ENCODE results near the gene TRIM28.

TRIM28 gene

GRCh38 chr19:58584498-58585441, 40.9 kb downstream of the TRIM28 start:
- TF ChIP-seq CTCF (IDR thresholded peaks at IDR 0.05; ENCODE audit: low read depth, low read length) = no peak
- no peak overlapping the region for H3K4me3 ChIP-seq (ENCODE audit: low read depth, low read length)
- in situ Hi-C loops (cut with HindIII; ENCODE audit: low sequenced_read_pairs) = no loop called here
- DNase-seq (ENCODE audit: low read depth, low spot score) = no peak

GRCh38 chr19:58585442-58586132, 41.7 kb downstream of the TRIM28 start:
- TF ChIP-seq CTCF (IDR thresholded peaks at IDR 0.05; ENCODE audit: low read depth, low read length) = no peak
- no peak for DNase-seq (ENCODE audit: low read depth, low spot score)
- in situ Hi-C loops (cut with HindIII; ENCODE audit: low sequenced_read_pairs) = no loop called here
- H3K4me3 ChIP-seq (ENCODE audit: low read depth, low read length) = no peak overlapping the region

GRCh38 chr19:58586133-58586765, 42.4 kb downstream of the TRIM28 start:
- no peak overlapping the region for H3K4me3 ChIP-seq (ENCODE audit: low read depth, low read length)
- in situ Hi-C loops (cut with HindIII; ENCODE audit: low sequenced_read_pairs) = no loop called here
- DNase-seq (ENCODE audit: low read depth, low spot score) = no peak
- TF ChIP-seq CTCF (IDR thresholded peaks at IDR 0.05; ENCODE audit: low read depth, low read length) = no peak
